BLaER1 (cell line): Measurements from ENCODE around the gene BOD1.

ENCODE experiments used
- H3K27ac ChIP-seq: shearing (Covaris generic); formaldehyde crosslinking; 2 replicates; pipeline ENCODE4 v1.8.1; 2022
- H3K27me3 ChIP-seq: shearing (Covaris generic); formaldehyde crosslinking; 2 replicates; pipeline ENCODE4 v1.8.1; 2022
- H3K36me3 ChIP-seq: shearing (Covaris generic); formaldehyde crosslinking; 2 replicates; pipeline ENCODE4 v1.8.1; 2022
- H3K4me1 ChIP-seq: shearing (Covaris generic); formaldehyde crosslinking; 2 replicates; pipeline ENCODE4 v1.8.1; 2022
- H3K4me2 ChIP-seq: shearing (Covaris generic); formaldehyde crosslinking; 2 replicates; pipeline ENCODE4 v1.8.1; 2022
- H3K4me3 ChIP-seq: shearing (Covaris generic); formaldehyde crosslinking; 2 replicates; pipeline ENCODE4 v1.8.1; 2022
- H3K9ac ChIP-seq: shearing (Covaris generic); formaldehyde crosslinking; 2 replicates; pipeline ENCODE4 v1.8.1; 2022
- H3K9me3 ChIP-seq: shearing (Covaris generic); formaldehyde crosslinking; 2 replicates; pipeline ENCODE4 v1.8.1; 2022
- H4K20me1 ChIP-seq: shearing (Covaris generic); formaldehyde crosslinking; 2 replicates; pipeline ENCODE4 v1.8.1; 2022
- Cebpa-rat ChIP-seq: shearing (Covaris generic); IDR thresholded peaks from 2 replicates; pipeline ENCODE4 v1.8.1; 2022

The BOD1 gene

DNA sequence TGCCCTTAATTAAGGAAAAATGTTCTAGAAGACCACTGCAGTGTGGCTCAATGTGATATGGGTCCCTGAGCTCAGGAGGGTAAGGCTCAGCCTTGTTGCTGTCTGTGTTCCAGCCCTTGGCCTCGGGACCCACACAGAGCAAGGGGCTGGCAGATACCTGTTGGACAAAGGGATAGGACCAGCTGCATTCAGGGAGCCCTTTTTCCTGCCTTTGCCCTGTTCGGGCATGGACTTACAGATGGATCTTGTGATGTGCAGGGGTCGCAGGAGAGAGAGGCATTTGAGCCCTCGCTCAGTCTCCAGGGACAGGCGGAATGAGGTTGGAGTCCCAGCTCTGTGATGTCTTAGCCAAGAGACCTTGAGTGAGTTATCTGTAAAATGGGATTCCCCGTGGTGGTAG, 12.1 kb upstream of the BOD1 start:
- no peaks in the 10 kb centered on the region for H3K4me1 ChIP-seq
- no peaks in the 10 kb centered on the region for H3K27me3 ChIP-seq
- no peaks in the 10 kb centered on the region for H3K36me3 ChIP-seq
- no peak overlapping the region for H3K4me3 ChIP-seq
- H3K9me3 ChIP-seq, result no peaks in the 10 kb centered on the region
- H3K4me2 ChIP-seq, result no peak overlapping the region
- H3K9ac ChIP-seq, result no peak overlapping the region
- H3K27ac ChIP-seq, result no peak overlapping the region
- no peak for TF ChIP-seq Cebpa-rat
- H4K20me1 ChIP-seq, result no peaks in the 10 kb centered on the region

DNA sequence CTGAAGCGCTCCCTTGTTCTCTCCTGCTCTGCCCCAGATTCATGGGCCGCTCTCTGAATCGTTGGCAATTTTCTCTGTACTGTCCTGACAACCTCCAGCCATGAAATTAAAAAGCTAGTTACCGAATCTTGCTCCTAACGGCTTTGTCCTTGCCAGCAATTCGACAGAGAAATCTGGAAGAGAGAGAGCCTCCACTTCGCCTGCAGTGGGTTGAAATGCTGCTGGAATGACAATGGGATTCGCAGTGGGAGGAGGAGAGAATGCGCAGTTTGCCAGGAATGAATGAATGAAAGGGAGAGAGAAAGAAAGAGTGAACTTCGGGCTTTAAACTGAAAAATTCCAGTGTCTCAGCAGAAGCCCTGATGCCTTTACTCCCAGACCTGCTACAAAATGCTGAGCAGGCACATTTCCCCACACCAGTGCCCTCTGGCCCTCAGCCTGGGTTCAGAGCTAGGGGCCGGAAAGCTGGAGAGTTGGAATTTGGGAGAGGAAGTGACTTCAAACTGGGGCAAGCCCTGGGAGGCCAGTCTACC, 11.5 kb upstream of the BOD1 start:
- Histone ChIP-seq H3K4me1 (no peaks in the 10 kb centered on the region), H3K4me2 (no peak overlapping the region), H3K4me3 (no peak overlapping the region), H4K20me1 (no peaks in the 10 kb centered on the region), H3K27me3 (no peaks in the 10 kb centered on the region), H3K9me3 (no peaks in the 10 kb centered on the region), H3K27ac (no peak overlapping the region), H3K9ac (no peak overlapping the region), H3K36me3 (no peaks in the 10 kb centered on the region)
- no peak for TF ChIP-seq Cebpa-rat

DNA sequence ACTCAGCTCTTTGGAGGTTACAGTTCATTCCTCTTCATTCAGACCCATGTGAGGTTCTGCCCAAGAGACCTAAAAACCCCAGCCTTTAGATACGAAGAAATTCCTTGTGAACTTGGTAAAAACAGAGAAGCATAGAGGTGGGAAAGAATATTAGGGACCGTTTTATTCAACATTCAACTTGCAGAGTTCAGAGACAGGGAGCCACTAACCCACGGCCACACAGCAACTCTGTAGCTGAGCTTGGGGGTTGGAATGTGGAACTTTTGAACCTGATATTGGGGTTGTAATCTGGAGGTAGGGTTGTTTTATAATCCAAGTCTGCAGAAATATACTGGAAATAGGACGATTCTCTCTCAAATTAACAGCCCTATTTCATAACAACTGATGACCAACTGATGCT, 10.8 kb upstream of the BOD1 start:
- Histone ChIP-seq H3K27ac (no peak overlapping the region), H4K20me1 (no peaks in the 10 kb centered on the region), H3K4me2 (no peak overlapping the region), H3K27me3 (no peaks in the 10 kb centered on the region), H3K4me3 (no peak overlapping the region), H3K9ac (no peak overlapping the region), H3K36me3 (no peaks in the 10 kb centered on the region), H3K9me3 (no peaks in the 10 kb centered on the region), H3K4me1 (no peaks in the 10 kb centered on the region)
- no peak for TF ChIP-seq Cebpa-rat

DNA sequence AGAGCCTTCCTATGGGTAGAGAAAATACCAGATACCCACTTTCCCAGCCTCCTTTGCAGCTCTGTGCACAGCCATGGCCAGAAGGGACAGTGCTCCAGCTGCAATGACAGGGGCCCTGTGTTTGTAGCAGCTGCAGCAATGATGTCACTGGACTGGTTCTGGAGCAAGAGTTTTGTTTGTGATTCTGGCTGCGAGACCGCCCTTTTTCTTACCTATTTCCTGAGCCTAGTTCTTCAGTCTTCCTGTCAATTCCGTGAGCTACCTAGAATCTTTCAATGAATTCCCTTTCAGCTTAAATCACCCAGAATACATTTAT, 10.0 kb upstream of the BOD1 start:
- Histone ChIP-seq H3K4me2 (no peak overlapping the region), H3K27me3 (no peaks in the 10 kb centered on the region), H3K9me3 (no peaks in the 10 kb centered on the region), H4K20me1 (no peaks in the 10 kb centered on the region), H3K4me1 (no peaks in the 10 kb centered on the region), H3K27ac (no peak overlapping the region), H3K36me3 (no peaks in the 10 kb centered on the region), H3K4me3 (no peak overlapping the region), H3K9ac (no peak overlapping the region)
- no peak for TF ChIP-seq Cebpa-rat

DNA sequence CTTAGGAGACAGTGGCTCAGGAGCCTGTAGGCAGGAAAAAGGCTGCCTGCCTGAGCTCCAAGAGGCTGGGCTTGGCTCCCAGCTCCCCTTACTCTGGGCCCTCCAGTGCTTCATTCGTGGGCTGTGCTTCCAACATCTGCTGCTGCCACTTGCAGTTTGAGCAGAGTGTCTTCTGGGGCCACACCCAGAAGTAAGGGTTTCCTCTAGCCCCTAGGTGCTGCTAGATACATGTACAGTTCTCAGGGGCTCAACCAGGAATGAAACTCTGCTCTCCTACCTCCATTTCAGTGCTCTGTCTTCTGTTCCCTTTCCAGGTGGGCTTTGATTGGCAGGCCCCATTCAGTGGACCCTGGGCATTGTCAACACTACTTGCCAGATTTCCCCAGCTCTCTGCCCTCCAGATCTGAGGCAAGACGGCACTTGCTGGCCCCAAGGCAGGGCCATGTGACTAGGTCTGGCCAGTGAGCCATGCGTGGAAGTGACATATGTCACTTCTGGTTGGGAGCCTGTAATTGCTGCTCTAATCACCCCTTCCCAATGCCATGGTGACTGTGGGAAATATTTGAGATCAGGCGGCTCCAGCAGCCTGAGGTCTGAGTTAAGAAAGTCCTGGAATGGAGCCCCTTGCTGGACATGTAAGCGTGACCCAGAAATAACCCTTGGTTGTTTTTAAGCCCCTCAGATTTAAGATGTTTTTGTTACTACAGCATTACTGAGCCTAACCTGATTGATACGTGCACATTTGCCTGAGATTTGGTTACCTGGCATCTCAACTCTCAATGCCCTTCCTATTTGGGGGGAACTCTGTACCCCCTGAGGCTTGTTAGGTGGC, 9.4 kb upstream of the BOD1 start:
- no peaks in the 10 kb centered on the region for H3K4me1 ChIP-seq
- H3K9ac ChIP-seq, result no peak overlapping the region
- TF ChIP-seq Cebpa-rat, result no peak

DNA sequence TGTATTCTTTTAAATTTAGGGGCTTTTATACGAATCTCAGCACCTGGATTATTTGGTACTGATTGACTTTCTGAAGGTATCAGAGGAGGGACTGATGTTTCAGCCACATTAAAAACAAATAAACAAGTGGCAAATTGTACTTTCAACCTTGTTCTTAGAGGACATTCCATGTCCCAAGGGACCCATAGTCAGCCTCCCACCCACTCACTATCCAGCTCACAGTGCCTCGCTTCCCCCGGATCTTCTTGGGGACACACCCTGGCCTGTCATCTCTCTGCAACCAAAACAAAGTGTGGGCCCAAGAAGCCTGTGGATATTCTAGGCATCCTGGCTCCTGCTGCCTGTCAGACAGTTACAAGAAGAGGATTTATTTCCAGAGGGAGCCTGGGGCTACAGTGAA, 8.8 kb upstream of the BOD1 start:
- no peak overlapping the region for H3K4me3 ChIP-seq
- no peaks in the 10 kb centered on the region for H3K4me1 ChIP-seq
- H3K27me3 ChIP-seq, result no peaks in the 10 kb centered on the region
- H3K9ac ChIP-seq, result no peak overlapping the region
- TF ChIP-seq Cebpa-rat, result no peak
- no peaks in the 10 kb centered on the region for H4K20me1 ChIP-seq
- no peaks in the 10 kb centered on the region for H3K36me3 ChIP-seq
- no peaks in the 10 kb centered on the region for H3K9me3 ChIP-seq
- no peak overlapping the region for H3K4me2 ChIP-seq
- no peak overlapping the region for H3K27ac ChIP-seq

More for the DNA sequence above, 9.4 kb upstream of the BOD1 start:
- H3K36me3 ChIP-seq, result no peaks in the 10 kb centered on the region
- H3K27me3 ChIP-seq, result no peaks in the 10 kb centered on the region
- no peak overlapping the region for H3K4me3 ChIP-seq
- H4K20me1 ChIP-seq, result no peaks in the 10 kb centered on the region
- no peak overlapping the region for H3K27ac ChIP-seq
- H3K4me2 ChIP-seq, result no peak overlapping the region
- H3K9me3 ChIP-seq, result no peaks in the 10 kb centered on the region

DNA sequence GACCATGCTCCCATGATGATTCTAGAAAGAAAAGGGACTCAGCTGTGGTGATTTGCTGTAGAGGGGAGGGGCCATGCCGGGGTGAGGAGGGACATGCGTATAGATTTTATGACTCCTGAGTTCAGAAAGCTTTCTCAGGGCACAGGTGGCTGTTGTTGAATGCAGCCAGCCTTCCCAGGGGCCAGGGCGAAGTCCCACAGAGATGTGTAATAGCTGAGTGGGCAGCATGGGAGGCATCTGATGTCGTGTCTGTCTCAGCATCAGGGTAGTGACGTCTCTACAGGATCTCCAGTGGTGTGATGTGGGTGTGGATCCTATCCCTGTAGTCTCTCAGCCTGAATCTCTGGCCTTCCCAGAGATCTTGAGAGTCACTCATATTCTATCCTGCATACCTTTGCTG, 7.8 kb upstream of the BOD1 start:
- H3K9me3 ChIP-seq, result no peaks in the 10 kb centered on the region
- no peak overlapping the region for H3K27ac ChIP-seq
- H3K4me3 ChIP-seq, result no peak overlapping the region
- no peaks in the 10 kb centered on the region for H3K4me1 ChIP-seq
- no peaks in the 10 kb centered on the region for H4K20me1 ChIP-seq
- H3K9ac ChIP-seq, result no peak overlapping the region
- H3K36me3 ChIP-seq, result no peaks in the 10 kb centered on the region
- H3K27me3 ChIP-seq, result no peaks in the 10 kb centered on the region
- TF ChIP-seq Cebpa-rat, result no peak
- no peak overlapping the region for H3K4me2 ChIP-seq

DNA sequence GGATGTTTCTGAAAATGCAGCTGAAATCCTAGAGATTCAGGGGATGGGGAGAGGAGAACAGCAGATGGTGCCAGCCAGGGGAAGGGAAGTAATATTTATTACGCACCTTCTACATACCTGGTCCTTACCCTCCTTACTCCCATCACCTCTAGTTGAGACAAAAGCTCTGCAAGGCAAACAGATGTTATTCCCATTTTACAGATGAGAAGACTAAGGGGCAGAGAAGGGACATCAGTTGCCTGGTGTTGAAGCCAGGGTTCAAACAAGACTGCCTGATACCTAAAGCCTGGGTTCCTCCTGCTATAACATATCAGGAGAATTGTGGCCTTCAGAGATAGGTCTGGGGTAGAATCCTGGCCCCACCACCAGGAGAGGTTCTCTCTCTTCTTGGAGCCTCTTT, 7.3 kb upstream of the BOD1 start:
- no peaks in the 10 kb centered on the region for H4K20me1 ChIP-seq
- H3K27ac ChIP-seq, result no peak overlapping the region
- H3K4me3 ChIP-seq, result no peak overlapping the region
- no peak overlapping the region for H3K4me2 ChIP-seq
- H3K4me1 ChIP-seq, result no peaks in the 10 kb centered on the region
- H3K9me3 ChIP-seq, result no peaks in the 10 kb centered on the region
- no peak for TF ChIP-seq Cebpa-rat
- H3K9ac ChIP-seq, result no peak overlapping the region
- no peaks in the 10 kb centered on the region for H3K27me3 ChIP-seq
- H3K36me3 ChIP-seq, result no peaks in the 10 kb centered on the region

DNA sequence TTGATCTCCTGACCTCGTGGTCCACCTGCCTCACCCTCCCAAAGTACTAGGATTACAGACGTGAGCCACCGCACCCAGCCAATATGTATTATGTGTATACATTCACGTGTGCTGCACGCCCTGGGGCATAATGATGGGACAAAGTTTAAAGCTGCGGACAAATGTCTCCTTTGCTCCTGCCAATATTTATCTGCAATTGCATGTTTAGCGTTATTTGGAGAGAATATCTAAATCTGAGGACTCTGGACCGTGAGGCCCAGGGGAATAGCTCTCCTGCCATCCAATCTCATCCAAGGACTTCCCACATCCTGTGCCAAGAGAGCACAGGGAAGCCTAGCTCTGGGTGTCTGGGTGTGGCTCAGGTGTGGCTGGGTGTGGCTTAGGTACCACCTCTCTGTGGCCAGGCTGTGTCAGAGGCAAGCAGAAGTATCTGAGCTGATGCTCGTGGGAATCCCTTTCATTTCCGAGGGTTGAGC, 6.9 kb upstream of the BOD1 start:
- Histone ChIP-seq H3K4me3 (no peak overlapping the region), H3K9ac (no peak overlapping the region), H3K27me3 (no peaks in the 10 kb centered on the region), H3K36me3 (no peaks in the 10 kb centered on the region), H3K9me3 (no peaks in the 10 kb centered on the region), H3K4me1 (no peaks in the 10 kb centered on the region), H3K27ac (no peak overlapping the region), H3K4me2 (no peak overlapping the region), H4K20me1 (no peaks in the 10 kb centered on the region)
- no peak for TF ChIP-seq Cebpa-rat

DNA sequence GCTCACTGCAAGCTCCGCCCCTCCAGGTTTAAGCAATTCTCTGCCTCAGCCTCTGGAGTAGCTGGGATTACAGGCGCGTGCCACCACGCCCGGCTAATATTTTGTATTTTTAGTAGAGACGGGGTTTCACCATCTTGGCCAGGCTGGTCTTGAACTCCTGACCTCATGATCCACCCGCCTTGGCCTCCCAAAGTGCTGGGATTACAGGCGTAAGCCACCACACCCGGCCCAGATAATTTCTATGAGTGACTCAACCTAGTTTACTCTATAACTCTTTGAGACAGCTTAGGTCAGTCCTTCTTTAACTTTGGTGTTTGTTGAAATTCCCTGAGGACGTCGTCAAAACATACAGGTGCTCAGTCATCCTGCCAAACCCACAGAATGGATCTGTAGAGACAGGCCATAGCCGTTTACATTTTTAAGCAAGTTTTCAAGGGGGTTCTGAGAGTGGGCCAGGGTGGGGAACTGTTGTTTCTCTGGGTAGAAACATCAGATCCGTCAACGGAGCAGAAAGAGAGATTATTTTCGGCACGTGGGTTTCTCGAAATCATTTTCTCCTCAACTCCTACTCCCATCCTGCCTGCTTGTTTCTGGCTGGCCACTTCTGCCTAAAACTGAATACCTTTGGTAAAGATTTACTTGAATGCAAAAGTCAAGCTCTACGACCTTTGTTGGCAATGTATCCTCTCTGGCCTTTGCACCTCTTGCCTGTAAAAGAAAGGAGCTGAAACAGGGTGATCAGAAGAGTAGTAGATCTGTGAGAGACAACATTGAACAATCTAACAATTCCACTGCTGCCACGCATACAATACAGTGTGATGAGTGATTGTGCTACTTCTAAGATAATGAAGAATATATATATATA, 6.0 kb upstream of the BOD1 start:
- no peak overlapping the region for H3K27ac ChIP-seq
- H4K20me1 ChIP-seq, result no peaks in the 10 kb centered on the region
- H3K4me1 ChIP-seq, result no peaks in the 10 kb centered on the region
- TF ChIP-seq Cebpa-rat, result no peak
- H3K4me3 ChIP-seq, result no peak overlapping the region
- no peak overlapping the region for H3K9ac ChIP-seq
- no peaks in the 10 kb centered on the region for H3K36me3 ChIP-seq
- H3K27me3 ChIP-seq, result no peaks in the 10 kb centered on the region
- H3K4me2 ChIP-seq, result no peak overlapping the region
- H3K9me3 ChIP-seq, result no peaks in the 10 kb centered on the region
